ENCODE results near the gene DEPDC1B.
"Not testable (repeated sequence)": the region's sequence is repeated elsewhere in the genome, so short reads cannot be mapped to it uniquely, and the experiment has no call there.

The DEPDC1B gene

DNA sequence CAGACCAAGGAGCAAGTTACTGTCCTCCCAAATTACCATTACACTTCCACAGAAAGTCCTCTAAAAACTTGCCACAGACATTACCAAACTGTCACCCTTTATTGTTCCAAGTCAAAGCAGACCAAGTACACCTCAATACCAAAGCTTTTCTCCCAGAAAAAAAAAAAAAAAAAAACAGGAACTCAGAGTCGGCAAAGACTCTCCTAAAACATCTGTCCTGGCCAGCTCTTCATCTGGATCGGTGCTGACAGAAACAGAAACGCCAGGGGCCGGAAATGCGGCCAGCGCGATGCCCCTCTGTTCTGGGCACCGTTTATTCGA lies 718 bp downstream of the DEPDC1B start:
- no peak for DNase-seq (ENCODE audit: low read depth)

GRCh38 chr5:60698336-60698735 lies 1.6 kb downstream of the DEPDC1B start:
- DNase-seq (ENCODE audit: low read depth), result no peak

GRCh38 chr5:60690326-60690725 lies 9.6 kb downstream of the DEPDC1B start:
- DNase-seq (ENCODE audit: low read depth), result no peak

DNA sequence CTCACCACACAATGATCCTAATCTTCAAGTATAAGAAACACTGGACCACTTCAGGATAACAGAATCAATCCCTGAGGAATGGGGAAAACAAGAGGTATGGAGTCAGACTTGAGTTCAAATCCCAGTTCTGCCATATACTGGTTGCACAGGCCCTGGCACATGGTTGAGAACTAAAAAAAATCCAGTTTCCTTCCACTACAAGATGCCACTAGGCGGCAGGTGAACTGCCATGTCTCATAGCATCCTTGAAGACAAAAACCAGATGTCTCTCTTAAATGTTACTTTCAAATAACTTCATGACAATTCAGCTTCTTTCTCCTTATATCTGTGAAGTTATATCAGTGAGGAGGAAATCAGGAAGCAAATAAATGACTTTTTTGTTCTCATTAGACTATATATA lies 11.0 kb downstream of the DEPDC1B start:
- no peak for DNase-seq (ENCODE audit: low read depth)

DNA sequence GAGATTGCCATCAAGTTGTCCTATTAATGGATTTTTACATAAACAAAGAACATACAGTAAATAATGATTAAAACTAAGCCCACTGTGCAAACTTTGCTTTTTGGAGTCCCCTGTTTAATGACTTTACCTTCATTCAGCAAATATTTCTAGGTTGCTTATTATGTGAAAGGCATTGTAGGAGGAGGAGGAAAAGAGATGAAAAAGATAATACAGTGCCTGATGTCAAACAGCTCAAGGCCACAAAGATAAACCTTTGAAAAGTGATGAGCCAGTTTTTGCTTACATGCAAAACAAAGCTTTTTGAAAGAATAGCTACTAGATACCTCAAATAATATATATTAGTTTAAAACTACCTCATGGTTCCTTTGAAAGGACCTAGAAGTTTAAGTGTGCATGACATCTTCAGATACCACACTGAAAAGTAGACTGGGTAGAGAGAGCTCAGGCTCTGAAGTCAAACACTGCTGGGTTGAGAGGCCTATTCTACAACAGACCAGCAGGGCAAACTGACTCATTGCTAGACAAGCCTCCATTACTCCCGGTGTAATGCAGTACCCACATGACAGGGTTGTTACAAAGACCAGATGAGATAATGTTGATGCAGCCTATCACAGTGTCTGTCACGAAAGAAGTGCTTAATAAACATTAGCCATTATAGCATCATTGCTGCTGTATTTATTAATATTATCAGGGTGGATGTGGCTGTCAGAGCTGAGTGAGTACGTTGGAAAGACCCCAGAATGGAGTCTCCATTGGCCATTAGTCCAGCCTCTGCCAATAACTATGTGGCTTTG lies 11.8 kb downstream of the DEPDC1B start:
- no peak for DNase-seq (ENCODE audit: low read depth)

GRCh38 chr5:60686157-60686556 lies 13.8 kb downstream of the DEPDC1B start:
- no peak for DNase-seq (ENCODE audit: low read depth)

DNA sequence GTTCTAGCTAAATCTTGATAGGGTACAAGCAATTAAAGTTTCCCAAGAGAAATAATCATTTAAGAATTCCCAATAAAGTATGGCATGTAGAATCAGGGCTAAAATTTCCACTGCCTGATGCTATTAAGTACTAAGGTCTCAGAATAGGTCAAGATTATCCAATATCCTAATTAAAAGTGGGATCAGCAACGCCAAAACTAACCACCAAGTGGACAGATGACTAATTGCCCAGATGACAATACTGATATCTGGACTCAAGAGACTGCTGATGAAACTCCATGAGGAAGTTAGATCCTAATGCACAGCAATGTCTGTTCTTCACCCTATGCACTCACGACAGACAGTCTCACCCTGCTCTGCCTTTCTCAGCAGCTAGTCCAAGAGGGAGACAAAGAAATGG lies 14.3 kb downstream of the DEPDC1B start:
- DNase-seq (ENCODE audit: low read depth), result no peak

DNA sequence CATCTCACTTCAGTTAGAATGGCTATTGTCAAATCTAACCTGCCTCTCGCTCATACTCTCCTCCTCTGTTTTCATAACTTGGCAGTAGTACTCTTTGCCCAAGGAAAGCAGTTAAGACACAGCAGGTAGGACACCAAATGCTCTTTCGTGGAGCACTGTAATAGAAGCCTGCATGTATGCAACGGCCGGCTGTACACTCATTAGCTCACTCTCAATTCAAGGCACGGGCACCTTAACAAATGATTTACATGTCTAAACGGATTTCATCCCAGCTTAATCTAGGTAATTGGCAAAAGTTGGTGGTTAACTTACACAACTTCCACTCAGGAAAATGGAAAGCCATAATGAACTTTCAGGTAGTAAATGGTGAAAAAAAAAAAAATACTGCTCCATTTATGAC lies 14.9 kb downstream of the DEPDC1B start:
- DNase-seq (ENCODE audit: low read depth), result no peak

- DNase-seq (ENCODE audit: low read depth), result not testable (repeated sequence)
These were observed 18.0 kb downstream of the DEPDC1B start for GRCh38 chr5:60682007-60682406.

- no peak for DNase-seq (ENCODE audit: low read depth)
These were observed 20.1 kb downstream of the DEPDC1B start for GRCh38 chr5:60679816-60680215.

DNA sequence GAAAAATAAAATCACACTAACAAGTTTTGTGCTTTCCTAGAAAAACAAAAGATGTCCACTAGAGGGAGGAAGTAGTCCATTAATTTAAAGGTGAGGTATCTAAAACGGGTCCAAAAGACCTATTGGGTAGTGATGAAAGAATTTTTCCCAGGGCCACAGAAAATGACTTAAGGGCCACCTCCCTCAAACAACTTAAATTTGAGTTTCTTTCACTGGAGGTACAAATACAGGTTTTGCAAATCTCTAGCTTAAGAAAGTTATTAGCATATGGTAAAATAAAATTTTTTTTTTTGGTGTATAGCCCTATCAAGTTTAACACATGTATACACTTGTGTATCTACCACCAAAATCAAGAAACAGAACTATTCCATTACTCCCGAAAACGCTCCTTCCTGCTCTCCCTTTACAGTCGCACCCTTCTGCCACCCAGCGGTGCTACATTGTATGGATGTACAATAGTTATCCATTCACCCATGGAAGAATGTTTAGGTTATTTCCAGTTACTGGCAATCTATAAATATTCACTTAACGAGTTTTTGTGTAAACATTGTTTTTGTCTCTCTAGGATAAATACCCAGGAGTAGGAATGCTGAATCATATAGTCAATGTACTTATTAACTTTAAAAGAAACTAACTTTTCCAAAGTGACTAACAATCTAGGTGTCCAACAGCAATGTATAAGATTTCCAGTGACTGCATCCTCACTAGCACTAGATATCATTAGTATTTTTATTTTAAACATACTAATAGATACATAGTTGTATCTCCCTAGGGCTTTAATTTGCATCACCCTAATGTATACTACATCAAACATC lies 21.9 kb downstream of the DEPDC1B start:
- no peak for DNase-seq (ENCODE audit: low read depth)

DNA sequence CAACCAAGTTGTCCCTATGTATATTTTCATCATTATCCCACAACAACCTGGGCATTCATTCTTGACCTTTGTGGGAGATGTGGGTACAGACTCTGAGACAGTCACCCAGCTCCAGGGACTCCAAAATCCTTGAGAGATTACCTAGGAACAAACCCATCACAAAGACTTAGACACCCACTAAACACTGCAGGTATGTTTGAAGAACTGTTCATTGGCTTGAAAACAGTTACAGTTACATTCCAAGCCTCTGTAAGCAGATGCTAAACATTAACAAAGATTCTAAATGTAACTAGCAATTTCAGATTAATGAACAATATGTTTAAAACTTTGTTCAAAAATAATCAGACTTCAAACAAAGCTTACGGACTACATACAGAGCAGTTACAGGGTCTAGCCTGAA lies 24.7 kb downstream of the DEPDC1B start:
- DNase-seq (ENCODE audit: low read depth), result no peak

DNA sequence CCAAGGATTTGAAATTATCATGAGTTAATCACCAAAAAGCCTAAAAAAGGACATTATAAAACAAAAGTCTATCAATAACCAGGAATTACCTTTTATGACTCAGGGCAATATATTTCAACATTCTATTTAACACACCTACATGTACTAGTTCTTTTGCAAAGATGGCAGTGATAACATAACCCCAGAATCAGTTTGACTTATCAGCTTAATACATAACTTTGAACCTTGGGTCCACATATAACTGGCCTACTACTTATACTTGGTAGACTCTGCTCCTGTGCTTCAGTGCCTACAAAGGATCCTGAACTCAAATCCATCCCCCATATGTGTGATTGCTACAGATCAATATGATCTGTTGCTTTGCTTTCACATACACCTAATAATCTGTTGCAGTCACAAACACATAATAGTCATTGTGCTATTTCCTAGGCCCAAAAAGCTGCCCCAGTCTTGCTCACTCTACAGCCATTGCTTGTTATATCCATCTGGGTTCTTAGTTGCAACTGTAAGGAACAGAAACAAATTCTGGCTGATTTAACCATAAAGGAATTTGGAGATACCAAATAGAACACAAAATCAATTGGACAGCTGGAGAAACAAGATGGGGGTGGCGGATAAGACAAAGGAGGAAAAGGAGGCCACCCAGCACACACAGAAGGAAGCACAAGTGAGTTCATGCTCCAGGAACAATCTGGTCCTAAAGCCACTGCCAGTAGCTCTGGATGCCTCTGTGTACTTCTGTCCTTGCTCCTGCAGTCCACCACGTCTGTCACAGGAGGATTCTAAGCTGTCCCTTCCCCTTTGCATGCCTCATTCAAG lies 25.5 kb downstream of the DEPDC1B start:
- no peak for DNase-seq (ENCODE audit: low read depth)

DNA sequence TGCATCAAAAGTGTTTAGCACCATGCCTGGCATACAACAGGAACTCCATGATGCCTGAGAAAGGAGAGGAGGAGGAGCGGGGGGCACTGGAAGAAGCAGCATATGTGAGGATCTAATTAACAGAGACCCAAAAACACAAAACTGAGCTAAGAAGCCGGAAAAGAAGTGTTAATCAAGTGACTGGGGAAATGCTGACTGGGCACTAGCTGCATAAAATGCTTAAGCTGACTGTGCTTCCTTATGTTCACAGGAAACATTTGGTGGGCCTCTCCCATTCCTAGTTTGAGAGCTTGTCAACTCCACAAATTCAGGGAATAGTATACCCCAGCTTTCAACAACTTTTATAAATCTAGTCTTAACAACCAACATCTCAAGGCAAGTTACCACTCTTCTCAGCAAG lies 26.6 kb downstream of the DEPDC1B start:
- no peak for DNase-seq (ENCODE audit: low read depth)

GRCh38 chr5:60672693-60673264 lies 27.2 kb downstream of the DEPDC1B start:
- DNase-seq (ENCODE audit: low read depth), result no peak

DNA sequence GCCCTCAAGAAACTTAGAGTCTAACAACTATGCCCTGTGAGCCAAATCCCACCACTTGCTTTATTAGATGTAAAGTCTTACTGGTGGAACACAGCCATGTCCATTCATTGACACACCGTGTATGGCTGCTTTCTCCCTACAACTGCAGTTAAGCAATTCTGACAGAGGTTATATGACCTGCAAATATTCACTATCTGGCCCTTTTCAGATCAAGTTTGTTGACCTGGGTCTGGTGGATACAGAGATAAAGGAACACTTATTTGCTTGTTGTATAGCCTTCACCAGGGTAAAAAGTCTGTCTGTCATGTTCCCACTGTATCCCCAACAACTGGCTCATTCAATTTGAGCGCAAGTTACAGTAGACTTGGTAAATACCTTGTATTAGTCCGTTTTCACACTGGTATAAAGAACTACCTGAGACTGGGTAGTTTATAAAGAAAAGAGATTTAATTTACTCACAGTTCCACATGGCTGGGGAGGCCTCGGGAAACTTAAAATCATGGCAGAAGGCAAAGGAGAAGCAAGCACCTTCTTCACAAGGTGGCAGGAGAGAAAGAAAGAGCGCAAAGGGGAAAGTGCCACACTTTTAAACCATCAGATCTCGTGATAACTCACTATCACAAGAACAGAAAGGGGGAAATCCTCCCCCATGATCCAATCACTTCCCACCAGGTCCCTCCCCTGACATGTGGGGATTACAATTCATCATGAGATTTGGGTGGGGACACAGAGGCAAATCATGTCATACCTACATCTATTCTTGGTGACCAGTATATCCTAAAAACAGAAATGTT lies 27.9 kb downstream of the DEPDC1B start:
- no peak for DNase-seq (ENCODE audit: low read depth)

GRCh38 chr5:60670749-60671148 lies 29.2 kb downstream of the DEPDC1B start:
- no peak for DNase-seq (ENCODE audit: low read depth)

DNA sequence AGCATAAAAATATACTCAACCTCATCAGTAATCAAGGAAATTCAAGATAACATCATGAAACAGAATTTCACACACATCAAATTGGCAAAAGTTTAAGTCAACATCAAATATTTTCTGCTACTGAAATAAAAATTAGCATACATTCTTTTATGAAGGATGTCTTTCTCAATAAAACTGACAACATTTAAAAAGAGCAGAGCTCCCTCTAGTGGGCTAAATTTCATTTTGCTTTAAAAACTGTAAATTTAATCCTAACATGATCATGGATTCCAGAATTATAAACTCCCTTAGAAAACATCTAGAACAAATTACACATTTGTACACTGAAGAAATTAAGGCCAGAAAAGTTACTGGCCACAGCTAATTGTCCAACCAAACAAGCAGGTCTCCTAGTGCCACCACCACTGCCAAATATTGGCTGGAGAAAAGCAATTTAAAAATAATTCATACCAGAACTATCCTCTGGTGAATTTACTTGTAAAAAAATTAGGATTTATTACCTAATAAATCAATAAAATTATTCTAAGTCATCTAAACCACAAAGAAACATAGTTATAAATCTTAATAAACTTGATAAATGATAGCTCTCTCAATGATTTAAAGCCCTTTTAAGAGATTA lies 31.2 kb downstream of the DEPDC1B start:
- no peak for DNase-seq (ENCODE audit: low read depth)

GRCh38 chr5:60651872-60652620 lies 47.9 kb downstream of the DEPDC1B start:
- DNase-seq (ENCODE audit: low read depth), result no peak

- DNase-seq (ENCODE audit: low read depth), result no peak
These were observed 50.6 kb downstream of the DEPDC1B start for GRCh38 chr5:60649288-60649917.
